EL (cell line): Measurements from ENCODE around the gene KIAA0753.

Experiments used
- DNase-seq: peaks from one replicate; pipeline ENCODE4 v3.0.0-alpha.2; 2016

The KIAA0753 gene

DNA sequence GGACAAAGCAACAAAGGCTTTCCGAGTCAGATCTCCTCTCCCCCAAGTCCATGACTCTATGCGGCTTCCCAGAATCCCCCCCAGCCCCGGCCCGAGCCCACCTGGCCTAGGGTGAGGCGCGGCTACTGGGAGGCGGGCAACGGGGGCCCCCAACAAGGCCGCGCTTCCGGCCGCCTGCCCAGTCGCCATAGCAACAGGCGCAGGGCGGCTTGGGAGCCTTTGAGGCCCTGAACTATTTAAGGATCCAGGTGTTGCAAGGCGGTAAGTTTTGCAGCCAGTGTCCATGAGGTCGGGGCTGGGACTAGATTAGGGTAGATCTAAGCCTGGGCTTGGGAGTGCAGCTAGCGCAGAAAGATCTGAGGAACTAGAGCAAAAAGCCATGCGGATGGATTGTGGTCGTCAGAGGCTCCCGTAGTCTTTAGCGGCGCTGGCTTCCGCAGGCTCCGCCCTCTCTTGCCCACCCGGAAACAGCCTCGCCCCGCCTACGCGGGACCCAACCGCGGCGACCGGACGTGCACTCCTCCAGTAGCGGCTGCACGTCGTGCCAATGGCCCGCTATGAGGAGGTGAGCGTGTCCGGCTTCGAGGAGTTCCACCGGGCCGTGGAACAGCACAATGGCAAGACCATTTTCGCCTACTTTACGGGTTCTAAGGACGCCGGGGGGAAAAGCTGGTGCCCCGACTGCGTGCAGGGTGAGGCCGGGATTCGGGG is at the start of gene KIAA0753, which contains the start of gene TXNDC17:
Gene KIAA0753 (minus strand): TSS at position 176 of the 711 bp plus-strand sequence. CDS start 5,608 bp downstream, outside the sequence.
Gene TXNDC17 (plus strand): TSS at position 525 of the 711 bp plus-strand sequence. CDS start 23 bp downstream, at position 548.
- peak; percentile 92 for DNase-seq

DNA sequence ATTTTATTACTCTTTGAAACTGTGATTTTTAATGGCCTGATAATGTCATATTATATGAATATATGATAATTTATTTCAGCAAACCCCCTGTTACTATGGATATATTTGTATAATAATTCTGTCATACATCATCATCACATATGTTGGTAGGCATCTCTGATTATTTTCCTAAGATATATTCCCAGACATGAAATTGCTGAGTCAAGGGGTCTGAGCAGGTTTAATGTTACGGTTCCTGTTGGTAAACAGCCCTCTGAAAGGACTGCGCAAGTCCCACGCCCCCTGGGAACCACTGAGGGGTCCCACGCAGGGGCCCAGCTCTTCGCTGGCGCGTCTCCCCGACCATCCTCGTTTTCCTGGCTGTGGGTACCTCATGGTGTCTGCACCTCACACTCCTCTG is 48.4 kb upstream of the KIAA0753 start:
- DNase-seq, result no peak

DNA sequence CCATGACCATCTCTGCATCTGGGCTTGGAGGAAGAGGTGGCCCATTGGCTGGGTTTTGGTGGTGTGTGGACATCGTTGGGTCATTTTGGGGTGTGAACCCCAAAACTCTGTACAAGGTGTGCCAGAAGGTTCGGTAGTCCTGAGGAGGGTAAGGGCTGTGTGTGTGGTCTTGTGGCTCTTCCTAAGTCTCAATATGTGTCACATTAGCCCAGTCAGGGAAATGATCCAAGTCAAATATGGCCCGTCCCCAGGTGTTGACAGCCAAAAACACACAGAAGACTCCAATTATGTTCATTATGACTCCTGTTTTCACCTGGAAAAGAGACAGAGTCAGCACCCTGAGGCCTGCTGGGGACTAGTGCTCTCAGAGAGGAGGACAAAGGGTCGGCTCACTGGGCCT is 45.5 kb upstream of the KIAA0753 start:
- DNase-seq, result no peak

DNA sequence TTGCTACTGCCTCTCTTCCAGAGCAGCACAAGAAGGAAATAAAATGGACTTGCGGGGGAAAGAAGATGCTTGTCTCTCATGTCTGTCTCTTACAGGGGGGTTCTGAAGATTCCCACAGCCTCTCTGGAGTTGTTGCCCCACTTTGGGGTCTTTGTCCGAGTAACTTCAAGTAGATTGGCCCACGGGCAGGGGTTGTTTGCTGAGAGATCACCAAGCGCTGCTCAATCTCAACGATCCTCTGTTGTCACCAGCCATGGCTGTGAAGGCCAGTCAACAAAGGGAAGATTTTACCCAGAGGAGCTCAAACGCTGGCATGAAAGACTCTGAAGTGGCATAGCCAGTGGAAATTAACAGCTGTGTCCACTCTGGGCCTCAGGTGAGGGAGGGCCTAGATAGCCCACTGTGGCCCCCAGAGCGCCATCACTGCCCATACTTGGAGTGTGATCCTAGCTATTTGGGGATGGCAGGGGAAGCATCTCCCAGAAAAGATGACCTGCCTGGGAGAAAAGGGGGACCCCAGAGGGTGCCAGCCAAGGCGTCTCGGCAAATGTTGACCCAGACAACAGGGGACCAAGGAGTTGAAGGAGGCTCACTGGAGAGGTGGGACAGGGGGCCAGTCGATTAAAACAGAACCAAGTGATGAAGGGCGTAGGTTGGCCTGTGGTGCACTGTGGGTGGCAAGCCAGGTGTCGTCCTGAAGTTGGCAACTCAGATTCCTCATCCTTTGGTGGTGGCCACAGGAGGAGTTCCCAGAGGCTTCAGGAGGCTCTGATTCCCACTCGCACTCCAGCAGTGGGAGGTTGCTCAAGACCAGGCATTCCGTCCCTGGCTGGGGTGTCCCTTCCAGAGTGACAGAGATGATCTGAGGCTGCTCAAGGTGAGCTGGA is 44.6 kb upstream of the KIAA0753 start:
- no peak for DNase-seq

DNA sequence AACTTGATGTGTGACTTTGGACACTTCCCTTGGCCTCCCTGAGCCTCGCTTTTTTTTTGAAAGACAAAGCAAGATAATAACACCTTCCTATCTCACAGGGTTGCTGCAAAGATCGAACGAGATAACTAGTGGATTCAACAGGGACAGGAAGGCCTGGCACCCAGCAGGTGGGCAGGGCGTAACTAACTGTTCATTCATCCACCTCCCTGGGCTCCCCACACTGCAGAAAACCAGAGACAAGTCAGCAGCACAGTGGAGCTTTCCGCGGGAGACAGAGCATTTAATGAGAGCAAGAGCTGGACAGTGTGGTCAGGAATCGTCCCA is 43.9 kb upstream of the KIAA0753 start:
- DNase-seq, result no peak

DNA sequence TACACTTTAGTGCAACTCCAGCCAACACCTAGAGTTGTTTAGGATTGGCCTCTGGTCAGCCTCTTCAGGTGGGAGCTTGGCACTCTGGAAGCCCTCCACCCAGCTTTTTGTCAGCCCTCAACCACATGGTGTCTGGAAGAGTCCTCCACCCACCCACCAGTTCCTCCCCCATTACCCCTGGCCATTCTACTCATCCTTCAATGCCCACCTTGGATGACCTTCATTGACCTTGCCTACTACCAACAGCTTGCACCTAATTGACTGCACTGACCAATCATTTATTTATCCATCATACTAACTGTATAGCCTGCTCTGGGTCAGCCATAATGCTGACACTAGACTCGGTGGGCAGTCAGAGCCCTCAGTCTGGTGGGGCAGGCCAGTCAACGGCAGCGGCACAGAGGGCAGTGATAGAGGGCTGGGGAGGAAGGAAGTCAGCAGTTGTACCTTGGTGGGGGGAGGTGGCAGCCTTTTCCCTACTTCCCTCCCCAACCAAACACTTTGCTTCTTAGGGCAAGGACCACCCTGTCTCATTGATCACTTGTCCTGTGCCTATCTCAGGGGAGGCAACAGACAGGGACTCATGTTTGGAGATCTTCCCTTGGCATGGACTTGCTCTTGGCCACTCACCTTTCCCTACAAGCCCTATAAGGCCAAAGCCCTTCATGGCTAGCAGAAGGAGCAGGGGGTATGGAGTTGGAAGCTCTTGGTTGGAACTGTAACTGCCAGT is 43.4 kb upstream of the KIAA0753 start:
- no peak for DNase-seq

DNA sequence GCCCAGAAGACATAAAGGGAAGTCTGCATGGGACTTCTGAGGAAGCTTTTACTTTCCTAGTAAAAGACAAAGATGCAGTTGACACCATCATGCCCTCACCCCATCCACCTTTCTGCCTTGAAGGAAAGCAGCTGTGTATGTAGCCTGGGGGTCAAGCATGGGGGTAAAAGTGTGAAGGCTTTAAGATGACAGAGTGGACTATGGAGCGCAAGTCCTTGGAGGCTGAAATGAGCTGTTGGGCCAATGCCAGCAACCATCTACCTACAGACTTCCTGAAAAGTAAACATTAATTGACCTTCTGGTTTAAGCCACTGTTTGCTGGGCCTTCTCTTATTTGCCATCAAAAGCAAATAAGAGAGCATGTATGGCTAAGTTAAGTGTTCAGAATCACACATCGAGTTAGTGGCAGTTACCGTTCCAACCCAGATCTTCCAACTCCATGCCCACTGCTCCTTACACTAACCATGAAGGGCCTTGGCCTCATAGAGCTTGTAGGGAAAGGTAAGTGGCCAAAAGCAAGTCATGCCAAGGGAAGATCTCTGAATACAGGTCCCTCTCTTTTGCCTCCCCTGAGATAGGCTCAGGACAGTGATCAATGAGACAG is 42.7 kb upstream of the KIAA0753 start:
- no peak for DNase-seq

DNA sequence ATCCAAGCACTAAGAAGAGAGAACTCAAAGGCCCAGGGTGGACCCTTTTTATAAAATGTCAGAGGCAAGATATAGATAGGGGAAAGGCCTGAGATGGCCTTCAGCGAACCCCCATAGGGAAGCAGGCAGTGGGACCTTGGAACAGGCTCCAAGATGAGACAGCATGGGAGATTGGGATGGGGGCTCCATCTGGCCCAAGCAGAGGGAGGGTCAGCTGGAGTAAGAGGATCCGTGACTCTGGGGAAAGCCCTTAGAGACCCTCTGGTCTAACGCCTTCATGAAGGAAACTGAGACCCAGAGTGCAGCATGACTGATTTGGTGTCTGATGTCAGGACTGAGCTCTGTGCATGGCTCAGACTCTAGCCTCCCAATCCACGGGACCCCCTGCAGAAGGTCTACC is 41.8 kb upstream of the KIAA0753 start:
- no peak for DNase-seq

DNA sequence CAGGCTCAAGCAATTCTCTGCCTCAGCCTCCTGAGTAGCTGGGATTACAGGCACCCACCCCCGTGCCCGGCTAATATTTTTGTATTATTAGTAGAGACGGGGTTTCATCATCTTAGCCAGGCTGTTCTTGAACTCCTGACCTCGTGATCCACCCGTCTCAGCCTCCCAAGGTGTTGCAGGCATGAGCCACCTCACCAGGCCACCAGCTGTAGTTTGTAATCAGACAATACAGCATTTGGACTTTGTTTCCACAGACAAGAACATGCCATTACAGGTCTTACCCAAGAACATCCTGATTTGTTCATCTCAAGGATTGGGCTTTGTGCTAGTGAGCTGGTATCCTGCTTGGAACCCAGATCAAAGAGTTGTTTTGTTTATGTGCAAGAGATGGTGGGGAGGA is 41.2 kb upstream of the KIAA0753 start:
- DNase-seq, result no peak

DNA sequence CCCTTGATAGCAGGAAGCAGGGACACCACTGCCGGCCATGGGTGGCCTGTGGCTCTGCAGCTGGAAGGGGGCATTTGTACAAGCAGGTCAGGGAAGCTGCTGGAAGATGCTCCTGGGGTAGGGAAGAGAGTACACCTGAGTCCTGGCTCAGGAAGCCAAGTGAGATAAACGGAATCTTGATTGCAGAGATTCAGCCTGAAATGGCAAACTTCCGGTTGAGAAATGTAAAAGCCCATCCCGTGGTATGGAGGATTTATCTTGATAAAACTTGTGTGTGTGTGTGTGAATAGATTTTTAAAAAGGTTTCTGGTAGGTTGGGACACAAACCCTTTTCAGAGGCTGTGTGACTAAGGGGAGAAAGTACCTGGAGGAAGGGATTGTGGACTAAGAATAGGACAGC is 40.7 kb upstream of the KIAA0753 start:
- DNase-seq, result no peak

DNA sequence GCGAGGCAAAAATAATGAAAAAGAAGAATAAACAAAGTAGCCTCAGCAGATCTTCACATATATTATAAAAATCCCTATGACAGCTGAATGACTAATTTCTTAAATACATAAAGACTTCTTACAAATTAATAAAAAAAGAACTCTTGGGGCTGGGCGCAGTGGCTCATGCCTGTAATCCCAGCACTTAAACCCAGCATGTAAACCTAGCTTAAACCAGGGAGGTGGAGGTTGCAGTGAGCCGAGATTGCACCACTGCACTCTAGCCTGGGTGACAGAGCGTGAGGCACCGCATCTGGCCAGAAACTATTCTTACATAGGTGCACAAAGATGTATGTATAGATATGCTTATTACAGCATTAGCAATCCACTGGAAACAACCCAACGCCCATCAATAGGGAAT is 38.7 kb upstream of the KIAA0753 start:
- no peak for DNase-seq

DNA sequence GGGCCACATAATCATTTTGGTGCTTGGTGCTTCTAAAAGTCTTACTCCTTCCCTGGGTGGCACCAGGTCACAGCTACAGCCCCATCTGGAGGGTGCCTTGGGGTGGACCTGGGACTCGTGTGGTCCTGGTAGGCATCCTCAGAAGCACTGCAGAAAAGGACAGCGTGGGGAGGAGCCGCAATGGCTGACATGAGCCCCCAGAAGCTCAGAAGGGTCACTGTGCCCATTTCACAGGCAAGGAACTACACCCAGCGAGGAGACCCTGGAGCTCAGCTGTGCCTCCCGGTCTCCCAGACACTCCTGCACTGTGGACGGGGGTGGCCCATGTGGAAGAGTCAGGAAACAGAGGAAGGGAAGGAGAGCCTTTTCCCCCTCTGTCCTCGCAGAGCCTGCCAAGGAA is 37.4 kb upstream of the KIAA0753 start:
- no peak for DNase-seq

DNA sequence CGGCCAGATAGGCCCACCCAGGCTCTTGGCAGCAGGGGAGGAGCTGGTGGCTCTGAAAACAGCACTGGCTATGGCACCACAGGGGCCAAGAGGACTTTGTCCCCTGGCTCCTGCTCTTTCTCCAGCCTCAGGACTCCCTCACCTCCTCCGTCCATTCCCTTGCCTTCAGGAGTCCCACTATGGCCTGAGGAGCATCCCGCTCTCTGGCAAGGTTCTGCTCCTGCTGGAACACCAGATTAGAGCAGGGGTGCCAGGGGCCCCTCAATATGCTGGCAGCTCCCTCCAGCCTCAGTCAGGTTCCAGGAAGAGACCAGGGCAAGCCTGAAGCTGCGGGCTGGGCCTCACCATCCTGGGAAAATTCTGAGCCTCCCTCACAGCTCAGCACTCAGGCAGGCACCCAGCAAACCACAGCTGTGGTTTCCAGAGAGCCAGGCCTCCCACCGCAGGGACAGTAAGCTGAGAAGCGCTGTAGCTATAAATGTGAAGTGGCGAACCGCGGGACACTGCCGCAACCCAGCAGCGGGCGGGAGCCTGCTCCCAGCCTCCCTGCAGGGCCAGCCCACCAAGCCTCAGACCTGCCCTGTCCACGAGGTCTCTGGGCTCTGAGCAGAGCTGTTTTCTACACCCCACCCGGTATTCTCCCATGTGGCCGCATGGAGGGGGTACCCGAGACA is 36.8 kb upstream of the KIAA0753 start:
- DNase-seq, result peak; percentile 54

DNA sequence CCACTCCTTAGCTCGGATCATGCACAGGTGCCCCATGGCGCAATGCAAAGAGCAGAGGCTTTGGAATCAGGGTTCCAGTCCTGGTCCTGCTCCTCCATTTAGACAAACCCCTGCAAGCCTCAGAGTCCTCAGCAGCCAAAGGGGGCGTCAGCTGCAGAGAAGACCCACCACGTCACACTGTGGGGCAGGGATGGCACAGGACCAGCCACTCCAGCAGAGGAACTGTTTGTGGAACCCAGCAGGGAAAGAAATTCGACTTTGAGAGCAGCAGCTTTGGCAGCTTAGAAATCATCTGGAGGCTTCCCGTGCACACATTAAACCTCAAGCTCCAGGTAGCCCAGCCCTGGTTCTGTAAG is 36.3 kb upstream of the KIAA0753 start:
- no peak for DNase-seq

DNA sequence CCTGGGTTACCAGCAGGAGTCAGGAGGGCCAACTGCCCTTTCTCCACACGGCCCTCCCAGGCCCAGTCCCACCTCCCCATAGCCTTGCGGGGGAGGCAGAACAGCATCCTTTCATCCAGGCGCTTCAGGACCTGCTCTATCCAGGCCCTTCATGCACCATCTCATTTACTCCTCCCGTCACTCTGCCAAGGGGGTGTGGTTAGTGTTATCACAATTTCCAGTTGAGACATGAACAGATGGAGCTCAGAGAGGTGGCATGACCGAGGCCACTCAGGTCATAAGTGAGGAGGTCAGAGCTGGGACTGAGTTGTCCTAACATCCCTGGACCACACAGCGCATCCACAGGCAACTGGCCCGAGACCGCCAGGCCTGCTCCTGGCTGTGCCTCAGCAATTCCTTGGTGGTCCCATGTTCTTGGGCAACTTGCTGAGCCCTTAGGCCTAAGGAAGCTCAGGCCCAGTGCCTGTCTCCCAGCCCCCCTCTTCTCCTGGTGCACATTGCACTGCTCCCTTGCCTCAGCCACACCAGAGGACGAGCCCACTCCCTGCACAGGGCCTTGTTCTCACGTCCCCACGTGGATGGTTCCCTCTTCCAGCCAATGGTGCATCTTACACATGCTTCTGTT is 34.8 kb upstream of the KIAA0753 start:
- no peak for DNase-seq

DNA sequence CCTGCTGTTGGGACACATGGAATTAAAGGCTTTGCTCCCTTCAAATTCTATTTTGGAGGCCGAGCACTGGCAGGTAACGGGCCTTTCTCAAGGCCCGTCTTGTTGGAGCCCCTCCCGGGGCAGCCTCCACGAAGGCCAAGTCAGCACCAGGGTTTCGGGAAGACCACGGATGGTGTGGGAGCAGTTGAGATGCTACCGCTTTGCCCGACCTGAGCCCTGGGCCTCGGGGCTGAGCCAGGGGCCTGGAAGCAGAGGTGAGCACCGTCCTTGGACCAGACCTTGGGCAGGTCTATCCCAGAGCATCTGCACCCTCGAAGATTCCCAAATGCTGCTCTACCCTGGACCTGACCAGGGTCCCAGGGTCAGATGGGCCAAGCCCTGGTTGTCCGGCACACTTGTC is 34.1 kb upstream of the KIAA0753 start:
- no peak for DNase-seq

DNA sequence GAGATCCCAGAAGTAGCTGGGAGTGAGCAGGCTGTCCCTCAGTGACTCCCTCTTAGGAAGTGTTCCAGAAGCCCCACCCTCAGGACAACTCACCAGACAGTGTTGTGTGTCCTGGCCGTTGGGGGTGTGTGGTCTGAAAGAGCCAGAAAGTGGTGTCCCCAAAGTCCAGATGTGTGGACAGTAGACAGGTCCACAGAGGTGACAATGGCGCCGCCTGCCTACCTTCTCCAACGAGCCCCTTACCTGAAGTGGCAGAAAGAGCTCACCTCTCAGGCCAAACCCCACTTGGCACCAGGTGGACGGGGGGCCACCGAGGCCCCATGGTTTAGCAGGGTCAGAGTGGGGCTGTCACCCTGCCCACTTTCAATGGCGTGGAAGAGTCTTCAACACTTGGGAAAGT is 30.9 kb upstream of the KIAA0753 start:
- DNase-seq, result no peak

DNA sequence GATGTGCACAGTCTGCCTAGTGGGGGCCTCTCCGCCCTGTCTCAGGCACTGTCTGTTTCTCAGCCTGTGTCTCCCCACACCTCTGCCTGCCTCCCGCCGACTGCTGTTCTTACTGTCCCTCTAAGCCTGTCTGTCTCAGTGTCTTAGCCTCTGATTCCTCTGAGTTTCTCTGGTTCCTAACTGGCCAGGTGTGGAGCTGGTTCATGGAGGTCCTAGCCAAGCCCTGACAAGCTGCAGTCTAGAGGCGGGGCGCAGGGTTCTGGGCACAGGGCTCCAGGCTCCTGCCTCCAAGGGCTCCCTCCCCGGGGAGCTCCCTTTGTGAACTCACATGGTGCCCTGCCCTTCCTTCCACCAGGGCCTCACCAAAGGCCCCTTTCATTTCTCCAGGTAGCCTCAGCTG is 30.5 kb upstream of the KIAA0753 start:
- no peak for DNase-seq

DNA sequence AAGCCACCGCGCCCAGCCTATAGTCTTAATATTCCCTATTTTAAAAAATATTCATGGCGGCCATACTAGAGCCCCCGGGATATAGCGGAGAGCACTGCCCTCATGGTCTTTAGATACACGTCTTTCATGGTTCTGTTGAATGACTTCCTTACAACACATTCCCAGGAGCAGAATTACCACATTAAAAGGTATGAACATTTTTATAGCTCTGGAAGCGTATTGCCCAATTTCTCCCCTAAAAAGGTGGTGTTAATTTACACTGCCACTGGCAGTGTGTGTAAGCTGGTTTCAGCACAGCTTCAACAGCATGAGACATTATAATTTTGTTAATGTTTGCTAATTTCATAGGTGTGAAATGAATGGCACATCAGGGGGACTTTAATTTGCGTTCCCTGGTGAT is 30.1 kb upstream of the KIAA0753 start:
- no peak for DNase-seq

DNA sequence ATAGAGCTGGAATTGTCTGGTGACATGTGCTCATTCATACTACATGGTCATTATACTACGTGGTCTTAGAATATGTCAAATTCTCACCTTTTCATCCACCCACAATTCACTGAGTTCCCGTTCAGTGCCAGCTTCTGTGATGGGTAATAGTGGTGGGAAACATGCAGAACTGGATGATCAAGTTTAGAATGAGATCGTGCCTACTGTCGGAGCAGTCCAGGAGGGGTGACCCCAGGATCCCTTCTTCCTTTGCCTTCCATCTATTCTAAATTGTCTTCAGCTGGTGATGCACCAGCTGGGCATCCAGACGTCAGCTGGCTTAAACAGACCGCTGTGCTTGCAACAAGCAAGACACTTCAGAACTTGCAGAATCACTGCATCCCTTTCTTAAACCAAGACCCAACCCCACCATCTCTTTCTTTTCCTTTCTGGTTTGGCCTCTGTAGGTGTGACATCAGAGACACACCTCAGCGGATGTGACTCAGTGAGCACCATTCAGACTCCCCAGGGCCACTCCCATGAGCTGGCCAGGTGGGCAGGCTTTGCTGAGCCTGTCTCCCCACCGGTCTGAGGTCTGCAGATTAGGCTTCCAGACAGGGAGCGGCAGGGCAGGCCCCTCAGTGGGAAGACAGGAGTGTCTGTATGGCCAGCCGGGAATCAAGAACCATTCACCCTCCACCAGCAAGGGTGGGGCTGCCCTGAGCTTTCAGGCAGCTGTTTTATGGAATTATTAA is 29.1 kb upstream of the KIAA0753 start:
- DNase-seq, result no peak

DNA sequence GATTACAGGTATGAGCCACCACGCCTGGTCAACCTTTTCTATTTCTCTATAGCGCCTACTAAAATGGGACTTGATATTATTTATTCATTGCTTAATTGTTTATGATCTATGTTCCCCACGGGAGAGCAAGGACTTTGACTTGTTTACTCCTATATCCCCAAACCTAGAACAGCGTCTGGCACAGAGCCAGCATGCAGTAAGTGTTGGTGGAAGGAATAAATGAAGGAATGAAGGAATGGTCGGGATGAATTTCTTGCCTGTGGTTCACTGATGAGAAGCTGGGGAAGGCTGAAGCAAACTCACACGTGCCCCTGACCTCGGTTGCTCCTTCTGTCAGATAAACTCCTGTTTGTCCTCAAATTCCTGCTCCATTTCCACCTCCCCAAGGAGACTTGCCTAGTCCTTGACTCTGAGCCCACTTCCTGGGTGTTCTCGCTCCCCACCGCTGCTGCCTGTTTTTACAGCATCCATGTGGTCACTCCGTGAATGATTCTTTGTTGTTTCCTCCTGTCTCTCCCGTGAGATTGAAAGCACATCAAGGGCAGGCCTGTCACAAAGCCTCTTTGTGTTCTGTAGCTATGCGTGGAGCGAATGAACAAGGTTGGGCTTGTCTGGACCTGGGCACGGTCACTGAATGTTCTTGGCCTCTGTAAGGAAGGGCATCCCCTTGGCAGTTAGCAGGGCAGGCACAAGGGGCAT is 28.4 kb upstream of the KIAA0753 start:
- no peak for DNase-seq
